GM12865 (cell line): ENCODE data around the gene TNIP2.
A peak's percentile ranks its signal among the peaks of the same experiment; 100 is the strongest.

Experiments used
- DNase-seq: peaks from one replicate; pipeline ENCODE4 v3.0.0; 2010; ENCODE audit warnings: low read depth
- H3K4me3 ChIP-seq: 2 replicates; pipeline ENCODE4 v1.5.1; 2011; ENCODE audit warnings: mild to moderate bottlenecking, low read depth, low read length, control low read depth
- CTCF ChIP-seq: IDR thresholded peaks from 2 replicates; pipeline ENCODE4 v1.5.1; 2011; ENCODE audit warnings: low read length, control low read depth, low read depth, inconsistent platforms; ENCODE audit not compliant: insufficient read depth; ENCODE audit errors: missing control alignments

Gene TNIP2

GRCh38 chr4:2800691-2801596 lies 44.8 kb upstream of the TNIP2 start:
- H3K4me3 ChIP-seq = peak overlapping the region; percentile 82
- TF ChIP-seq CTCF = no peak
- peak; percentile 73 for DNase-seq

GRCh38 chr4:2799971-2800690 lies 44.0 kb upstream of the TNIP2 start:
- TF ChIP-seq CTCF = no peak
- H3K4me3 ChIP-seq = peak overlapping the region; percentile 82
- DNase-seq = peak; percentile 46

GRCh38 chr4:2799224-2799911 lies 43.2 kb upstream of the TNIP2 start:
- peak overlapping the region; percentile 82 for H3K4me3 ChIP-seq
- TF ChIP-seq CTCF = no peak
- DNase-seq = no peak

- peak overlapping the region; percentile 82 for H3K4me3 ChIP-seq
- peak; percentile 75 for DNase-seq
- TF ChIP-seq CTCF = no peak
These were observed 42.5 kb upstream of the TNIP2 start for GRCh38 chr4:2798399-2799223.

- DNase-seq = peak; percentile 6
- TF ChIP-seq CTCF = no peak
- H3K4me3 ChIP-seq = 0 out of 2 replicates have a peak overlapping the region, but pooled peaks have one; percentile 82
These were observed 41.6 kb upstream of the TNIP2 start for GRCh38 chr4:2797545-2798305.
